CD4-positive, alpha-beta T cell (primary cell): ENCODE measurements around the gene LEMD2. TPM values are rescaled to one million over a fixed set of nuclear protein-coding genes. Genes with fewer than 3 reads are reported as not detected.

Source experiments
- ATAC-seq: fragments of 200-7000 bp; cut with Tn5 transposase; one replicate; pipeline ENCODE4 v1.10.0; 2022; ENCODE audit warnings: mild to moderate bottlenecking; ENCODE audit not compliant: poor library complexity
- CTCF ChIA-PET: fragments of 350-600 bp; sonication (Branson Sonifier 250); formaldehyde crosslinking; loops from one replicate; lab custom pipeline; 2021; ENCODE audit warnings: antibody characterized with exemption, inconsistent platforms; lab: Charles Lee
- POLR2A ChIA-PET: fragments of 350-600 bp; sonication (Branson Sonifier 250); formaldehyde crosslinking; loops from one replicate; lab custom pipeline; 2021; ENCODE audit warnings: antibody characterized with exemption, inconsistent platforms; lab: Charles Lee
- DNase-seq, 14 experiments: peaks; one replicate each; pipeline ENCODE4 v3.0.0-alpha.2; 2013 to 2020; ENCODE audit warnings: mixed read lengths in 2 of 14
- H3K27ac ChIP-seq, 2 donors: one replicate each; pipeline versions ENCODE4 v1.5.1 to v1.7.0; 2013; ENCODE audit warnings: low read length in 2 of 2, low read depth in 1 of 2, mild to moderate bottlenecking in 1 of 2
- H3K27me3 ChIP-seq, 2 experiments: 1 replicate in 1 of 2; 2 replicates in 1 of 2; pipeline versions ENCODE4 v1.6.1 to v1.7.0; 2013; ENCODE audit warnings: low read length in 2 of 2, control low read depth in 1 of 2, mild to moderate bottlenecking in 1 of 2, moderate library complexity in 1 of 2; ENCODE audit not compliant: insufficient read depth in 2 of 2, control insufficient read depth in 1 of 2
- H3K36me3 ChIP-seq: one replicate; pipeline ENCODE4 v1.6.1; 2013; ENCODE audit warnings: low read length, control low read depth; ENCODE audit not compliant: insufficient read depth
- H3K4me1 ChIP-seq: one replicate; pipeline ENCODE4 v1.6.1; 2013; ENCODE audit warnings: low read length, control low read depth; ENCODE audit not compliant: insufficient read depth
- H3K4me3 ChIP-seq: one replicate; pipeline ENCODE4 v1.5.1; 2013; ENCODE audit warnings: mild to moderate bottlenecking, low read length, moderate library complexity
- H3K9me3 ChIP-seq, 2 experiments: 1 replicate in 1 of 2; 2 replicates in 1 of 2; pipeline versions ENCODE4 v1.6.1 to v1.7.0; 2013; ENCODE audit warnings: low read length in 2 of 2, mild to moderate bottlenecking in 2 of 2, control low read depth in 1 of 2, moderate library complexity in 1 of 2; ENCODE audit not compliant: control insufficient read depth in 1 of 2, insufficient read depth in 1 of 2
- H3K27ac Mint-ChIP-seq: one replicate; pipeline ENCODE4 v1.8.0; 2020; ENCODE audit warnings: mixed read lengths
- H3K27me3 Mint-ChIP-seq: one replicate; pipeline ENCODE4 v1.8.0; 2021; ENCODE audit warnings: mixed read lengths
- H3K36me3 Mint-ChIP-seq: one replicate; pipeline ENCODE4 v1.8.0; 2021; ENCODE audit warnings: low read depth, mixed read lengths
- H3K4me1 Mint-ChIP-seq: one replicate; pipeline ENCODE4 v1.8.0; 2021; ENCODE audit warnings: low read depth, mixed read lengths
- H3K4me3 Mint-ChIP-seq: one replicate; pipeline ENCODE4 v1.8.0; 2020; ENCODE audit warnings: mild to moderate bottlenecking, mixed read lengths
- H3K9me3 Mint-ChIP-seq: one replicate; pipeline ENCODE4 v1.8.0; 2020; ENCODE audit warnings: mixed read lengths
- intact Hi-C, 2 experiments: fragments of 100-400 bp; cut with DNase I in 1 of 2; cut with micrococcal nuclease in 1 of 2; formaldehyde crosslinking; loops; one replicate each; pipeline versions ENCODE4 v1.15.1 to v1.9.0; 2023 to 2025; cut with DNase I, micrococcal nuclease
- total RNA-seq, 174 experiments: library from RNA in 2 of 174; stranded (reverse) in 2 of 174; gene quantifications; one replicate each; pipeline ENCODE4 v1.2.3 and lab custom pipeline; 2021 to 2026
- TF ChIP-seq, protein P1 (sequence below): fragments of 200-600 bp; IDR thresholded peaks from one replicate; pipeline ENCODE4 v1.8.0; 2022; ENCODE audit warnings: antibody characterized with exemption, mild to moderate bottlenecking

Gene LEMD2
- total RNA-seq, 2 experiments from 2014 or later = 122 to 124 TPM

DNA sequence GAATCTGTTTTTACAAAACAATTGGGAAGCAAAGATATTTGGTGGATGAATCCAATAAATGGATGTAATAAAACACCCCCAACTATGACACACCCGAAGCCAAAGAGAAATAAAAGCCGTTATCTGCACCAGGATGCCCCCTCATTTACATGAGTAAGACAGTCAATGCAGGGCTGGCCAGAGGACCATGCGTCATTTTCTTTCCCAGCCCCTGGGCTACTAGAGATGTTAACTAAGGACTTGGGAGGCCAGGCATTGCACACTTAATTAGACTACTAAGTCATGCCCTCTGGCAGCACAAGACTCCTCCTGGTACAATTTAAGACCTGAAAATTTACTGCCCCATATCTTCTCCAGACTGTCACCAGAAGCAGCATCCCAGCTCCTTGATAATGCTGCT is 3.2 kb downstream of the LEMD2 start:
- CTCF ChIA-PET = interaction anchor here (1.2 kb wide), 1 partner anchor 15 kb away, joined by 3 read pairs; no protein-coding TSS in a partner anchor
- no peaks in the 10 kb centered on the region for H3K9me3 Mint-ChIP-seq
- intact Hi-C loops = loop anchor here (5.0 to 10.0 kb wide), 6 partner anchors 119 to 739 kb away; partner anchors contain the start of genes B3GALT4 (in 1 of the 2), RPS10 (in 1 of the 2), RPS18 (in 1 of the 2) and SMIM29 (in 1 of the 2)
- TF ChIP-seq, protein P1, sequence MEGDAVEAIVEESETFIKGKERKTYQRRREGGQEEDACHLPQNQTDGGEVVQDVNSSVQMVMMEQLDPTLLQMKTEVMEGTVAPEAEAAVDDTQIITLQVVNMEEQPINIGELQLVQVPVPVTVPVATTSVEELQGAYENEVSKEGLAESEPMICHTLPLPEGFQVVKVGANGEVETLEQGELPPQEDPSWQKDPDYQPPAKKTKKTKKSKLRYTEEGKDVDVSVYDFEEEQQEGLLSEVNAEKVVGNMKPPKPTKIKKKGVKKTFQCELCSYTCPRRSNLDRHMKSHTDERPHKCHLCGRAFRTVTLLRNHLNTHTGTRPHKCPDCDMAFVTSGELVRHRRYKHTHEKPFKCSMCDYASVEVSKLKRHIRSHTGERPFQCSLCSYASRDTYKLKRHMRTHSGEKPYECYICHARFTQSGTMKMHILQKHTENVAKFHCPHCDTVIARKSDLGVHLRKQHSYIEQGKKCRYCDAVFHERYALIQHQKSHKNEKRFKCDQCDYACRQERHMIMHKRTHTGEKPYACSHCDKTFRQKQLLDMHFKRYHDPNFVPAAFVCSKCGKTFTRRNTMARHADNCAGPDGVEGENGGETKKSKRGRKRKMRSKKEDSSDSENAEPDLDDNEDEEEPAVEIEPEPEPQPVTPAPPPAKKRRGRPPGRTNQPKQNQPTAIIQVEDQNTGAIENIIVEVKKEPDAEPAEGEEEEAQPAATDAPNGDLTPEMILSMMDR = no peak
- H3K27me3 Mint-ChIP-seq = no peaks in the 10 kb centered on the region
- POLR2A ChIA-PET = no interaction called here
- ATAC-seq (no peak), DNase-seq (no peak)
- H3K9me3 ChIP-seq = no peaks in the 10 kb centered on the region
- H3K4me3 Mint-ChIP-seq = peak overlapping the region; percentile 94
- H3K36me3 Mint-ChIP-seq = peaks cover 76% of the 10 kb centered on the region
- peaks cover 71% of the 10 kb centered on the region for H3K4me1 Mint-ChIP-seq
- H3K27ac ChIP-seq = no peak overlapping the region
- no peak overlapping the region for H3K4me3 ChIP-seq
- peak overlapping the region; percentile 65 for H3K27ac Mint-ChIP-seq
- peaks cover 53% of the 10 kb centered on the region for H3K4me1 ChIP-seq
- H3K36me3 ChIP-seq = peaks cover 63% of the 10 kb centered on the region
- no peaks in the 10 kb centered on the region for H3K27me3 ChIP-seq

DNA sequence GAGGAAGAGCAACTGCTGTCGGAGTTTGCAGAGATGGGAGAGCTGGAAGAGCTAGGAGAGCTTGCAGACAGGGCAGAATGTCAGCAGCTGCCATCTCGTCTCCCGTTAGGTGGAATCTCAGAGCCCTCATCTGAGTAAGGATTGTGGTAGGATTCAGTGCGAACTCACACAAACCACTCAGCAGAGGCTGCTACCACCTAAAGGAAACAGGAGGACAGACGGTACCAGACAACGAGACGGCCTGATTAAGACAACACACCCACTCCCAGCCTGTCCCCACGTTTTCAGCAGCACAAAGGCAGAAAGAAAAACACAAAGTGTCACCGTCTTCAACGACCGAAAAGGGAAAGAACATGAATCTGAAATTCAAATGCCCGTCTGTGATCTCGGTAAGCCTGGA is 4.1 kb downstream of the LEMD2 start:
- H3K36me3 ChIP-seq = peaks cover 73% of the 10 kb centered on the region
- TF ChIP-seq, protein P1 = no peak
- H3K27me3 ChIP-seq = no peaks in the 10 kb centered on the region
- peaks cover 53% of the 10 kb centered on the region for H3K4me1 ChIP-seq
- H3K9me3 Mint-ChIP-seq = no peaks in the 10 kb centered on the region
- intact Hi-C loops = loop anchor here (5.0 to 10.0 kb wide), 6 partner anchors 120 to 740 kb away; partner anchors contain the start of genes B3GALT4 (in 1 of the 2), RPS10 (in 1 of the 2), RPS18 (in 1 of the 2) and SMIM29 (in 1 of the 2)
- H3K27ac ChIP-seq = no peak overlapping the region
- no peak overlapping the region for H3K4me3 ChIP-seq
- no peaks in the 10 kb centered on the region for H3K9me3 ChIP-seq
- ChIA-PET CTCF (interaction anchor here (1.1 to 1.2 kb wide), 2 partner anchors 14 kb away, joined by 3 read pairs; no protein-coding TSS in a partner anchor), POLR2A (no interaction called here)
- peaks cover 76% of the 10 kb centered on the region for H3K4me1 Mint-ChIP-seq
- H3K27me3 Mint-ChIP-seq = no peaks in the 10 kb centered on the region
- H3K4me3 Mint-ChIP-seq = peak overlapping the region; percentile 58
- ATAC-seq = no peak
- no peak for DNase-seq
- H3K27ac Mint-ChIP-seq = no peak overlapping the region
- H3K36me3 Mint-ChIP-seq = peaks cover 85% of the 10 kb centered on the region

DNA sequence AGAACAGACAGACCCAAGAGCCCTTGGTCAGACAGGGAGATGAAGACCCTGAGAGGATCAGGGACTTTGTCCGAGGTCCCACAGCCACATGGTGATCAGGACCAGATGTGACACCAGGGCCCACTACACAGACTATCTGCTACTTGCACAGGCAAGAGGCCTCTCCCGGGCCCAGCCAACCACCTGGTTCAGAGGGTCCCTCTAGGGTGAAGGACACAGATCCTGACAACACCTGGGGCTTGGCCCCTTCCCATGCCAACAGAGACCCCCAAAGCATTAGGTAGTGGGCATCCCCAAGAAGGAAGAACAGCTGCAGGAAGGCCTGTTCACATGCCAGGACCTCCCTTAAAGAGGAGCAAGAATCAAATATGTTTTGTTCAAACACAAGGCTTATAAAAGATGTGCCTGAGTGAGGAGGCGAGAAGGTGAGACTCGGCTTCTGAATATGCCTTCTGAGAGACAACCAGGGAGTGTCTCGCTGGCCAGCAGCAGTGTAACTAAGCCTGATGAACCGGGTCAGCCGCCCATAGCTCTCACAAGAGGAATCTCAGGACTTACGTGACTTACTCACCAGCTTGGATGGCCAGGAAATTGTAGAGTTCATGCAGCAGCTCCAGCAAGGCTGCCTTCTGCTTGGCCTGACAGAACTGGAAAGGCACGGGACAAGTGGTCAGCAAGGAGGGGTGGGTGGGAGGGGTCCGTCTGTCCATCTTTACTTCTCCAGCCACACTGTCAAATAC is 5.0 kb downstream of the LEMD2 start:
- POLR2A ChIA-PET = no interaction called here
- H3K4me3 Mint-ChIP-seq = peak overlapping the region; percentile 62

More for the DNA sequence above, 5.0 kb downstream of the LEMD2 start:
- intact Hi-C loops = loop anchor here (10.0 kb wide), 4 partner anchors 121 to 741 kb away; partner anchors contain the start of genes B3GALT4 (in 1 of the 2), RPS18 (in 1 of the 2) and VPS52 (in 1 of the 2)
- H3K4me1 Mint-ChIP-seq = peaks cover 71% of the 10 kb centered on the region
- H3K36me3 Mint-ChIP-seq = peaks cover 89% of the 10 kb centered on the region
- no peak overlapping the region for H3K27ac ChIP-seq
- peaks cover 47% of the 10 kb centered on the region for H3K4me1 ChIP-seq
- no peaks in the 10 kb centered on the region for H3K27me3 Mint-ChIP-seq
- no peak for DNase-seq
- no peak for ATAC-seq
- H3K4me3 ChIP-seq = no peak overlapping the region
- peaks cover 81% of the 10 kb centered on the region for H3K36me3 ChIP-seq
- CTCF ChIA-PET = interaction anchor here (1.1 kb wide), 1 partner anchor 13 kb away, joined by 3 read pairs; no protein-coding TSS in a partner anchor
- TF ChIP-seq, protein P1 = no peak
- no peaks in the 10 kb centered on the region for H3K9me3 Mint-ChIP-seq
- no peaks in the 10 kb centered on the region for H3K27me3 ChIP-seq
- no peak overlapping the region for H3K27ac Mint-ChIP-seq
- H3K9me3 ChIP-seq = no peaks in the 10 kb centered on the region
